Mucosa of descending colon (tissue), 3 donors: Measurements from ENCODE around the gene LLGL2. TPM values are rescaled to one million over a fixed set of nuclear protein-coding genes. Genes with fewer than 3 reads are reported as not detected.
A peak's percentile ranks its signal among the peaks of the same experiment; 100 is the strongest.

Experiments
- ATAC-seq: fragments of 200-7000 bp; cut with Tn5 transposase; one replicate; pipeline ENCODE4 v1.9.1; 2020; ENCODE audit warnings: mild to moderate bottlenecking, moderate library complexity
- DNase-seq, 3 donors: peaks; one replicate each; pipeline ENCODE4 v3.0.0-alpha.2; 2020
- H3K36me3 ChIP-seq: fragments of 200-600 bp; one replicate; pipeline ENCODE4 v1.8.0; 2021; ENCODE audit warnings: low read depth, mild to moderate bottlenecking
- H3K4me1 ChIP-seq: fragments of 200-600 bp; one replicate; pipeline ENCODE4 v1.8.0; 2021; ENCODE audit warnings: low read depth, mild to moderate bottlenecking
- H3K4me3 ChIP-seq: fragments of 200-600 bp; one replicate; pipeline ENCODE4 v1.8.0; 2021; ENCODE audit warnings: mild to moderate bottlenecking
- H3K9me3 ChIP-seq: fragments of 200-600 bp; one replicate; pipeline ENCODE4 v1.8.0; 2021; ENCODE audit warnings: mild to moderate bottlenecking
- intact Hi-C, 2 donors: fragments of 100-400 bp; cut with DNase I in 1 of 2; cut with micrococcal nuclease in 1 of 2; formaldehyde crosslinking; loops; one replicate each; pipeline versions ENCODE4 v1.11.0 to v1.11.1; 2022; cut with DNase I, micrococcal nuclease
- total RNA-seq, 3 donors: library from RNA; stranded (reverse); fragmentation: NEBNext Ultra II Directional in 2 of 3; extraction: Animal tissue kit (Norgen Biotek cat#: 25700) in 2 of 3; gene quantifications; one replicate each; pipeline versions ENCODE4 v1.2.1 to v1.2.4, GENCODE V29; 2021 to 2023
- TF ChIP-seq, protein P1 (sequence below): fragments of 200-600 bp; IDR thresholded peaks from one replicate; pipeline ENCODE4 v1.8.0; 2022; ENCODE audit warnings: antibody characterized with exemption, mild to moderate bottlenecking
- donor health status: DM: no; HTN: no; CAD: no; lungs with moderate emphysema.
- donor health status: DM: no; HTN: no; CAD: no.
- donor health status: DM: no; HTN: yes; CAD: no.

LLGL2 gene
- total RNA-seq, 3 donors from 2014 or later = 269 to 590 (median 405) TPM

DNA sequence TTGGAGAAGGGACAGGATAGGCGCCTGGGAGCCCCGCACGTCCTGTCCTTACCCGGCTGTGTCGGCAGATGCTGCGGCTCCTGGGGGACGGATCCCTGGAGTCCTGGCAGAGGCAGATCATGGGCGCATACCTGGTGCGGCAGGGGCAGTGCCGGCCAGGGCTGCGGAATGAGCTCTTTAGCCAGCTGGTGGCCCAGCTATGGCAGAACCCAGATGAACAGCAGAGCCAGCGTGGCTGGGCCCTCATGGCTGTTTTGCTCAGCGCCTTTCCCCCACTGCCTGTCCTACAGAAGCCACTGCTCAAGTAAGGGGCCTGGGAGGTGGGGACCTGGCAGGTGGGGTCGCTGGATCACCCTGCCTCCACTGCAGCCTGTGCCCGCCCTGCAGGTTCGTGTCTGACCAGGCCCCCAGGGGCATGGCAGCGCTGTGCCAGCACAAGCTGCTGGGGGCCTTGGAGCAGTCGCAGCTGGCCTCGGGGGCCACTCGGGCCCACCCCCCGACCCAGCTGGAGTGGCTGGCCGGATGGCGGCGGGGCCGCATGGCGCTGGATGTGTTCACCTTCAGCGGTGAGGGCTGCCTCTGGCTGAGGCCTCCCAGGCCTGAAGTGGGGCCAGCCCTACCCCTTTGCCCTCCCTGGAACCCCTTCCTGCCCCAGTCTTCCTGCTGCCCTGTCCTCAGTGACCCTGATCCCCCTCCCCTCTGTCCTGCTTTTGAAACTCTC, 87.6 kb downstream of the LLGL2 start:
- ATAC-seq = no peak
- Histone ChIP-seq H3K9me3 (no peaks in the 10 kb centered on the region), H3K4me1 (peaks cover 45% of the 10 kb centered on the region), H3K4me3 (no peak overlapping the region), H3K36me3 (no peaks in the 10 kb centered on the region)
- intact Hi-C loops = no loop called here
- TF ChIP-seq, protein P1, sequence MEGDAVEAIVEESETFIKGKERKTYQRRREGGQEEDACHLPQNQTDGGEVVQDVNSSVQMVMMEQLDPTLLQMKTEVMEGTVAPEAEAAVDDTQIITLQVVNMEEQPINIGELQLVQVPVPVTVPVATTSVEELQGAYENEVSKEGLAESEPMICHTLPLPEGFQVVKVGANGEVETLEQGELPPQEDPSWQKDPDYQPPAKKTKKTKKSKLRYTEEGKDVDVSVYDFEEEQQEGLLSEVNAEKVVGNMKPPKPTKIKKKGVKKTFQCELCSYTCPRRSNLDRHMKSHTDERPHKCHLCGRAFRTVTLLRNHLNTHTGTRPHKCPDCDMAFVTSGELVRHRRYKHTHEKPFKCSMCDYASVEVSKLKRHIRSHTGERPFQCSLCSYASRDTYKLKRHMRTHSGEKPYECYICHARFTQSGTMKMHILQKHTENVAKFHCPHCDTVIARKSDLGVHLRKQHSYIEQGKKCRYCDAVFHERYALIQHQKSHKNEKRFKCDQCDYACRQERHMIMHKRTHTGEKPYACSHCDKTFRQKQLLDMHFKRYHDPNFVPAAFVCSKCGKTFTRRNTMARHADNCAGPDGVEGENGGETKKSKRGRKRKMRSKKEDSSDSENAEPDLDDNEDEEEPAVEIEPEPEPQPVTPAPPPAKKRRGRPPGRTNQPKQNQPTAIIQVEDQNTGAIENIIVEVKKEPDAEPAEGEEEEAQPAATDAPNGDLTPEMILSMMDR = no peak
- no peak for DNase-seq

DNA sequence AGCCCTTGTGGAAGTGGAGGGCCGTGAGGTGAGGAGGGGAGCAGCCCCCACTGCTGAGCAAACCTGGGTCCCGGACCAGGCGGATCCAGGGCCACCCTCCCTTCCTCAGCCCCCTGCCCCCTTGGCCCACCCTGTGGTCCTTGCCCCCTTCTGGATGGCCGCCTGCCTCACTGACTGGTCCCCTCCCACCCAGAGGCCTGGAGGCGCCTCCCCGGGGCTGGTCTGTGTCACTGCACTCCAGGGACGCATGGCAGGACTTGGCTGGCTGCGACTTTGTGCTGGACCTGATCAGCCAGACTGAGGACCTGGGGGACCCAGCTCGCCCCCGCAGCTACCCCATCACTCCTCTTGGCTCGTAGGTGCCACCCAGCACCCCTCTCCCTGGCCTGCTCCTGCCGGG, 88.5 kb downstream of the LLGL2 start:
- peaks cover 46% of the 10 kb centered on the region for H3K4me1 ChIP-seq
- ATAC-seq (no peak), DNase-seq (no peak)
- H3K9me3 ChIP-seq = no peaks in the 10 kb centered on the region
- no peak overlapping the region for H3K4me3 ChIP-seq
- TF ChIP-seq, protein P1 = no peak
- no peaks in the 10 kb centered on the region for H3K36me3 ChIP-seq
- intact Hi-C loops = no loop called here

DNA sequence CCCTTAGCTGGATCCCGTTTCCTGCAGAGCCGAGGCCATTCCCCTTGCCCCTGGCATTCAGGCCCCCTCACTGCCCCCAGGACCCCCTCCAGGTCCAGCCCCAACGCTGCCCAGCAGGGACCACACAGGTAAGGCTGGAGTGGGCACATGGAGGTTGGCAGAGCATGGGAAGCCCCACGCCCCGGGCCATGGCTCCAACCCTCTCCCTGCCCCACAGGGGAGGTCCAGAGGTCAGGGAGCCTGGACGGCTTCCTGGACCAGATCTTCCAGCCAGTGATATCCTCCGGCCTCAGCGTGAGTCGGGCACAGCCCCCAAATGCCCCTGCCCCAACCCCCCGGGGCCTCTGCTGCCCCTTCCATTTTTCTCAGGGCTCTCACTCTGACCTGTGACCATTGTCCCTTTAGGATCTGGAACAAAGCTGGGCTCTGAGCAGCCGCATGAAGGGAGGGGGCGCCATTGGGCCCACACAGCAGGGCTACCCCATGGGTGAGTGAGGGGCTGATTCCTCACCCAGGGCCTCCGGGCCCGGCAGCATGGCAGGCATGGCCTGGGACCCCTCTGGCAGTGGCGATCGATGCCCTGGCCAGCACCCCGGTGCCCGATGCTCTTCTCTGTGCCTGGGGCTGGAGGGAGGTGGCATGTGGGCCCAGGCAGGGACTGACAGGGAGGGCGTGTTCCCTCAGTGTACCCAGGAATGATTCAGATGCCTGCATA, 89.2 kb downstream of the LLGL2 start:
- no peak for DNase-seq
- peaks cover 46% of the 10 kb centered on the region for H3K4me1 ChIP-seq
- no peak overlapping the region for H3K4me3 ChIP-seq
- no peaks in the 10 kb centered on the region for H3K36me3 ChIP-seq
- intact Hi-C loops = no loop called here
- ATAC-seq = no peak
- H3K9me3 ChIP-seq = no peaks in the 10 kb centered on the region
- TF ChIP-seq, protein P1 = no peak

DNA sequence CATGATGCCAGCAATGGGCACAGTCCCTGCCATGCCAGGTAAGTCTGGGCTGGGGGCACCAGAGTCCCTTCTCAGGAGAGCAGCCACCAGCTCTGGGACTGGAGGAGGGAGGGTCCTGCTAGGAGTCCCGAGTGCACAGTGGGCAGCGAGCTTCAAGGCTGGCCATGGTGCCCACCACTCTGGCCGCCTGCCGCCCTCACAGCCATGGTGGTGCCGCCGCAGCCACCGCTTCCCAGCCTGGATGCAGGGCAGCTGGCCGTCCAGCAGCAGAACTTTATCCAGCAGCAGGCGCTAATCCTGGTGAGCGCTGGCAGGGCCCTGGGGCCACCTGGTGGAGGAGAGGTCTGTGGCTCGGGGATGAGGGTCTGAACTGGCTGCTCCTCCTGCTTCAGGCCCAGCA, 89.8 kb downstream of the LLGL2 start:
- ATAC-seq (no peak), DNase-seq (no peak)
- no peaks in the 10 kb centered on the region for H3K9me3 ChIP-seq
- H3K36me3 ChIP-seq = no peaks in the 10 kb centered on the region
- no peak overlapping the region for H3K4me3 ChIP-seq
- intact Hi-C loops = no loop called here
- TF ChIP-seq, protein P1 = no peak
- peaks cover 40% of the 10 kb centered on the region for H3K4me1 ChIP-seq

DNA sequence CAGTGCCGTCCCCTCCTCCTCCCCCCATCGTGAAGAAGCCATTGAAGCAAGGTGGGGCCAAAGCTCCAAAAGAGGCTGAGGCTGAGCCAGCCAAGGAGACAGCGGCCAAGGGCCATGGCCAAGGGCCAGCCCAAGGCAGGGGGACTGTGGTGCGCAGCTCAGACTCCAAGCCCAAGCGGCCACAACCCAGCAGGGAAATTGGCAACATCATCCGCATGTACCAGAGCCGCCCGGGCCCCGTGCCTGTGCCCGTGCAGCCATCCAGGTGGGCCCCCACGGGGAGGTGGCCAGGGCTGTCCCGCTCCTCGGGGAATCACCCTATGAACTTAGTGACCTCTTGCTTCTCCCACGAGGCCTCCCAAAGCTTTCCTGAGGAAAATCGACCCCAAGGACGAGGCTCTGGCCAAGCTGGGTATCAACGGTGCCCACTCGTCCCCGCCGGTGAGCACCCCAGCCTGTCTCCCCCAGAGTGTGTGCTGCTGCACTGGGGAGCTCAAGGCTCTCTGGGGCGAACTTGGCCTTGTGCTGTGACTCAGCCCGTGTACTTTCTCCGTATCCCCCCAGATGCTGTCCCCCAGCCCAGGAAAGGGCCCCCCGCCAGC, 91.1 kb downstream of the LLGL2 start:
- H3K36me3 ChIP-seq = no peaks in the 10 kb centered on the region
- H3K9me3 ChIP-seq = no peaks in the 10 kb centered on the region
- H3K4me1 ChIP-seq = peaks cover 29% of the 10 kb centered on the region
- no peak overlapping the region for H3K4me3 ChIP-seq
- peak; percentile 20 for ATAC-seq
- no peak for DNase-seq
- TF ChIP-seq, protein P1 = no peak
- intact Hi-C loops = no loop called here
